GM23338 (cell line): ENCODE data around the gene MAST3. TPM values are rescaled to one million over a fixed set of nuclear protein-coding genes. Genes with fewer than 3 reads are reported as not detected.

ENCODE experiments used
- ATAC-seq: fragments of 200-7000 bp; cut with Tn5 transposase; 3 replicates; pipeline ENCODE4 v1.9.1; 2020
- DNase-seq: peaks from one replicate; pipeline ENCODE4 v3.0.0-alpha.2; 2015; ENCODE audit warnings: low spot score
- H2AFZ ChIP-seq: fragments of 200-600 bp; sonication (generic); 2 replicates; pipeline ENCODE4 v1.8.0; 2016; ENCODE audit warnings: antibody characterized with exemption, mild to moderate bottlenecking, moderate library complexity
- H3F3A ChIP-seq: fragments of 200-600 bp; sonication (generic); replicated peaks from 2 replicates; pipeline ENCODE4 v1.8.0; 2017; ENCODE audit warnings: antibody characterized with exemption, mixed run types, low read depth
- H3K27ac ChIP-seq: fragments of 200-600 bp; sonication (generic); 2 replicates; pipeline ENCODE4 v1.6.1; 2016; ENCODE audit warnings: low read depth
- H3K27me3 ChIP-seq: fragments of 200-600 bp; sonication (generic); 2 replicates; pipeline ENCODE4 v1.8.0; 2016; ENCODE audit warnings: mild to moderate bottlenecking, mixed run types, moderate library complexity; ENCODE audit not compliant: insufficient read depth
- H3K36me3 ChIP-seq: fragments of 200-600 bp; sonication (generic); 2 replicates; pipeline ENCODE4 v1.8.0; 2016; ENCODE audit warnings: mild to moderate bottlenecking; ENCODE audit not compliant: insufficient read depth
- H3K4me1 ChIP-seq: fragments of 200-600 bp; sonication (generic); 2 replicates; pipeline ENCODE4 v1.8.0; 2016; ENCODE audit warnings: mild to moderate bottlenecking, moderate library complexity; ENCODE audit not compliant: insufficient read depth
- H3K4me2 ChIP-seq: fragments of 200-600 bp; sonication (generic); 2 replicates; pipeline ENCODE4 v1.7.1; 2017; ENCODE audit warnings: mixed run types
- H3K4me3 ChIP-seq: fragments of 200-600 bp; sonication (generic); 2 replicates; pipeline ENCODE4 v1.6.1; 2016; ENCODE audit warnings: mixed run types
- H3K79me2 ChIP-seq: fragments of 200-600 bp; sonication (generic); replicated peaks from 2 replicates; pipeline ENCODE4 v1.8.0; 2017; ENCODE audit warnings: mild to moderate bottlenecking; ENCODE audit not compliant: insufficient read depth
- H3K9me2 ChIP-seq: fragments of 200-600 bp; sonication (generic); 2 replicates; pipeline ENCODE4 v1.8.0; 2017; ENCODE audit not compliant: insufficient read depth
- H4K20me1 ChIP-seq: fragments of 200-600 bp; sonication (generic); replicated peaks from 2 replicates; pipeline ENCODE4 v1.8.0; 2017; ENCODE audit warnings: mild to moderate bottlenecking; ENCODE audit not compliant: insufficient read depth
- H3K27ac Mint-ChIP-seq: 2 replicates; pipeline ENCODE4 v1.8.0; 2020; ENCODE audit warnings: inconsistent platforms, mild to moderate bottlenecking, moderate library complexity, mixed read lengths
- H3K27me3 Mint-ChIP-seq: 3 replicates; pipeline ENCODE4 v1.8.0; 2022; ENCODE audit warnings: low read depth, mild to moderate bottlenecking, moderate library complexity, mixed read lengths, inconsistent platforms; ENCODE audit not compliant: insufficient read depth, poor library complexity
- H3K36me3 Mint-ChIP-seq: 3 replicates; pipeline ENCODE4 v1.8.0; 2021; ENCODE audit warnings: low read depth, mild to moderate bottlenecking, inconsistent platforms, moderate library complexity, mixed read lengths
- H3K4me1 Mint-ChIP-seq: 3 replicates; pipeline ENCODE4 v1.8.0; 2020; ENCODE audit warnings: mild to moderate bottlenecking, inconsistent platforms, mixed read lengths
- H3K4me3 Mint-ChIP-seq: 3 replicates; pipeline ENCODE4 v1.8.0; 2021; ENCODE audit warnings: moderate library complexity, mild to moderate bottlenecking, inconsistent platforms, mixed read lengths
- H3K9me3 Mint-ChIP-seq: 3 replicates; pipeline ENCODE4 v1.8.0; 2020; ENCODE audit warnings: moderate library complexity, mild to moderate bottlenecking, inconsistent platforms, mixed read lengths
- CREB1 ChIP-seq: fragments of 250-450 bp; sonication (Bioruptor Pico); IDR thresholded peaks from 2 replicates; pipeline ENCODE4 v1.5.0; 2020; ENCODE audit warnings: low read depth, mild to moderate bottlenecking, moderate library complexity
- EZH2 ChIP-seq: fragments of 200-600 bp; sonication (generic); IDR thresholded peaks from one replicate; pipeline ENCODE4 v1.8.0; 2017; ENCODE audit warnings: antibody characterized with exemption, mild to moderate bottlenecking, low read depth; ENCODE audit not compliant: unreplicated experiment
- EZH2phosphoT487 ChIP-seq: fragments of 200-600 bp; sonication (generic); IDR thresholded peaks from one replicate; pipeline ENCODE4 v1.8.1; 2018; ENCODE audit warnings: antibody characterized with exemption; ENCODE audit not compliant: unreplicated experiment
- JUNB ChIP-seq: IDR thresholded peaks from one replicate; pipeline ENCODE4 v1.6.1; 2016; ENCODE audit warnings: antibody characterized with exemption; ENCODE audit not compliant: unreplicated experiment
- NANOG ChIP-seq: IDR thresholded peaks from 2 replicates; pipeline ENCODE4 v1.6.1; 2016; ENCODE audit warnings: antibody characterized with exemption, borderline replicate concordance
- POLR2AphosphoS5 ChIP-seq: IDR thresholded peaks from 2 replicates; pipeline ENCODE4 v1.6.1; 2016; ENCODE audit warnings: antibody characterized with exemption, low read depth
- STAT1 ChIP-seq: IDR thresholded peaks from one replicate; pipeline ENCODE4 v1.6.1; 2016; ENCODE audit warnings: antibody characterized with exemption; ENCODE audit not compliant: unreplicated experiment
- ZNF114 ChIP-seq: fragments of 250-450 bp; sonication (Bioruptor Pico); IDR thresholded peaks from 2 replicates; pipeline ENCODE4 v1.5.0; 2020; ENCODE audit warnings: mild to moderate bottlenecking, moderate library complexity
- ZNF331 ChIP-seq: fragments of 250-450 bp; sonication (Bioruptor Pico); IDR thresholded peaks from 2 replicates; pipeline ENCODE4 v1.5.0; 2020; ENCODE audit warnings: low read depth, mild to moderate bottlenecking, moderate library complexity
- polyA plus RNA-seq: library from polyadenylated mRNA; unstranded; fragments of >200 nt; fragmentation: Nextera tagmentation; extraction: Ambion mirVana; gene quantifications from 2 replicates; pipeline ENCODE4 v1.2.1, GENCODE V29; 2016
- total RNA-seq: library from RNA; depleted of rRNA; stranded (reverse); fragments of >200 nt; shearing (Covaris generic); gene quantifications from 2 replicates; pipeline ENCODE4 v1.2.3, GENCODE V29; 2014
- TF ChIP-seq, protein P1 (sequence below): IDR thresholded peaks from one replicate; pipeline ENCODE4 v1.6.1; 2018; ENCODE audit warnings: antibody characterized with exemption; ENCODE audit not compliant: unreplicated experiment
- TF ChIP-seq, protein P2 (sequence below), 2 experiments: fragments of 200-600 bp in 1 of 2; sonication (generic) in 1 of 2; conservative IDR thresholded peaks; 2 replicates each; pipeline versions ENCODE4 v1.5.1 to v1.6.1; 2016 to 2017; ENCODE audit warnings: antibody characterized with exemption in 2 of 2, low read depth in 2 of 2, mild to moderate bottlenecking in 2 of 2, moderate library complexity in 1 of 2
- TF ChIP-seq, protein P3 (sequence below): IDR thresholded peaks from 2 replicates; pipeline ENCODE4 v1.6.1; 2016; ENCODE audit warnings: antibody characterized with exemption

The MAST3 gene
- total and polyA plus RNA-seq, 2 experiments from 2014 or later: 5.6 to 8.8 TPM

DNA sequence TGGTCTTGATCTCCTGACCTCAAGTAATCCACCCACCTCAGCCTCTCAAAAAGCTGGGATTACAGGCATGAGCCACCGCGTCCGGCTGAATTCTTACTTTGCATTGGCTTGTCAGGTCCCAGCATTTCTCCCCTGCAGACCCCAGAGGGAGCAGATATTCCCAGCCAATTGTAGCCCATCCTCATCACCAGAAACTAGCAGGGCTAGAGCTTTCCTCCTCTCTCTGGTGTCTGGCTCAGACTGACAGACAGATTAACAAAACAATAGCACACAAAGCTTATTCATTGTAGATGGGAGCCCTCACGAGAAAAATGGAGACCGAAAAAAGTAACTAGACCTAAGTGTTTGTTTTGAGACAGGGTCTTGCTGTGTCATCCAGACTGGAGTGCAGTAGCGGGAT lies 88.0 kb downstream of the MAST3 start (continued):
- TF ChIP-seq, protein P1, sequence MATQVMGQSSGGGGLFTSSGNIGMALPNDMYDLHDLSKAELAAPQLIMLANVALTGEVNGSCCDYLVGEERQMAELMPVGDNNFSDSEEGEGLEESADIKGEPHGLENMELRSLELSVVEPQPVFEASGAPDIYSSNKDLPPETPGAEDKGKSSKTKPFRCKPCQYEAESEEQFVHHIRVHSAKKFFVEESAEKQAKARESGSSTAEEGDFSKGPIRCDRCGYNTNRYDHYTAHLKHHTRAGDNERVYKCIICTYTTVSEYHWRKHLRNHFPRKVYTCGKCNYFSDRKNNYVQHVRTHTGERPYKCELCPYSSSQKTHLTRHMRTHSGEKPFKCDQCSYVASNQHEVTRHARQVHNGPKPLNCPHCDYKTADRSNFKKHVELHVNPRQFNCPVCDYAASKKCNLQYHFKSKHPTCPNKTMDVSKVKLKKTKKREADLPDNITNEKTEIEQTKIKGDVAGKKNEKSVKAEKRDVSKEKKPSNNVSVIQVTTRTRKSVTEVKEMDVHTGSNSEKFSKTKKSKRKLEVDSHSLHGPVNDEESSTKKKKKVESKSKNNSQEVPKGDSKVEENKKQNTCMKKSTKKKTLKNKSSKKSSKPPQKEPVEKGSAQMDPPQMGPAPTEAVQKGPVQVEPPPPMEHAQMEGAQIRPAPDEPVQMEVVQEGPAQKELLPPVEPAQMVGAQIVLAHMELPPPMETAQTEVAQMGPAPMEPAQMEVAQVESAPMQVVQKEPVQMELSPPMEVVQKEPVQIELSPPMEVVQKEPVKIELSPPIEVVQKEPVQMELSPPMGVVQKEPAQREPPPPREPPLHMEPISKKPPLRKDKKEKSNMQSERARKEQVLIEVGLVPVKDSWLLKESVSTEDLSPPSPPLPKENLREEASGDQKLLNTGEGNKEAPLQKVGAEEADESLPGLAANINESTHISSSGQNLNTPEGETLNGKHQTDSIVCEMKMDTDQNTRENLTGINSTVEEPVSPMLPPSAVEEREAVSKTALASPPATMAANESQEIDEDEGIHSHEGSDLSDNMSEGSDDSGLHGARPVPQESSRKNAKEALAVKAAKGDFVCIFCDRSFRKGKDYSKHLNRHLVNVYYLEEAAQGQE: no peak
- TF ChIP-seq, protein P2, sequence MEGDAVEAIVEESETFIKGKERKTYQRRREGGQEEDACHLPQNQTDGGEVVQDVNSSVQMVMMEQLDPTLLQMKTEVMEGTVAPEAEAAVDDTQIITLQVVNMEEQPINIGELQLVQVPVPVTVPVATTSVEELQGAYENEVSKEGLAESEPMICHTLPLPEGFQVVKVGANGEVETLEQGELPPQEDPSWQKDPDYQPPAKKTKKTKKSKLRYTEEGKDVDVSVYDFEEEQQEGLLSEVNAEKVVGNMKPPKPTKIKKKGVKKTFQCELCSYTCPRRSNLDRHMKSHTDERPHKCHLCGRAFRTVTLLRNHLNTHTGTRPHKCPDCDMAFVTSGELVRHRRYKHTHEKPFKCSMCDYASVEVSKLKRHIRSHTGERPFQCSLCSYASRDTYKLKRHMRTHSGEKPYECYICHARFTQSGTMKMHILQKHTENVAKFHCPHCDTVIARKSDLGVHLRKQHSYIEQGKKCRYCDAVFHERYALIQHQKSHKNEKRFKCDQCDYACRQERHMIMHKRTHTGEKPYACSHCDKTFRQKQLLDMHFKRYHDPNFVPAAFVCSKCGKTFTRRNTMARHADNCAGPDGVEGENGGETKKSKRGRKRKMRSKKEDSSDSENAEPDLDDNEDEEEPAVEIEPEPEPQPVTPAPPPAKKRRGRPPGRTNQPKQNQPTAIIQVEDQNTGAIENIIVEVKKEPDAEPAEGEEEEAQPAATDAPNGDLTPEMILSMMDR (conservative IDR thresholded peaks at IDR 0.05; ENCODE audit: low read depth in 2 of 2): no peak
- no peak for TF ChIP-seq ZNF331
- TF ChIP-seq CREB1 (CRISPR knock-in tag): no peak

DNA sequence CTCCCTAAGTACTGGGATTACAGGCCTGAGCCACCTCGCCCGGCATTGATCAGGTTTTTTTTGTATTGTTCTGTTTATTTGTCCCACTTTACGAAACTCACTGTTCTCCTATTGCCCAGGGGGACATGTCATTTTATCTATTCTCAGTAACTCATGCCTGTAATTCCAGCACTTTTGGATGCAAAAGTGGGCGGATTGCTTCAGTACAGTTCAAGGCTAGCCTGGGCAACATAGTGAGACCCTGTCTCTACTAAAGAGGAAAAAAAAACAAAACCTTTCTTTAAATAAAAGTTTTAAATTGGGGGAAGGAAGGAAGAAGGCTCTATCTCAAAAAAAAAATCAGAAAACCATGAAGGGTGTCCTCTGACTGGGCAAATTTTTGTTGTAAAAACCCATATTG lies 92.7 kb downstream of the MAST3 start:
- no peak overlapping the region for H3K27ac ChIP-seq
- Mint-ChIP-seq H3K27ac (no peak overlapping the region), H3K27me3 (peaks cover 18% of the 10 kb centered on the region), H3K36me3 (peaks cover 4% of the 10 kb centered on the region; the same call in 2 of the 3 replicates), H3K9me3 (peaks cover 4% of the 10 kb centered on the region; the same call in 1 of the 3 replicates), H3K4me1 (peaks cover 21% of the 10 kb centered on the region; the same call in 2 of the 3 replicates), H3K4me3 (no peak overlapping the region)
- peaks cover 14% of the 10 kb centered on the region for H4K20me1 ChIP-seq
- peaks cover 26% of the 10 kb centered on the region; the same call in 1 of the 2 replicates for H3F3A ChIP-seq
- H3K4me3 ChIP-seq: no peak overlapping the region
- TF ChIP-seq STAT1 (no peak), EZH2phosphoT487 (no peak), EZH2 (no peak), ZNF114 (CRISPR knock-in tag) (no peak), JUNB (no peak), CREB1 (CRISPR knock-in tag) (no peak), NANOG (no peak), ZNF331 (no peak), POLR2AphosphoS5 (no peak)
- TF ChIP-seq, protein P3, sequence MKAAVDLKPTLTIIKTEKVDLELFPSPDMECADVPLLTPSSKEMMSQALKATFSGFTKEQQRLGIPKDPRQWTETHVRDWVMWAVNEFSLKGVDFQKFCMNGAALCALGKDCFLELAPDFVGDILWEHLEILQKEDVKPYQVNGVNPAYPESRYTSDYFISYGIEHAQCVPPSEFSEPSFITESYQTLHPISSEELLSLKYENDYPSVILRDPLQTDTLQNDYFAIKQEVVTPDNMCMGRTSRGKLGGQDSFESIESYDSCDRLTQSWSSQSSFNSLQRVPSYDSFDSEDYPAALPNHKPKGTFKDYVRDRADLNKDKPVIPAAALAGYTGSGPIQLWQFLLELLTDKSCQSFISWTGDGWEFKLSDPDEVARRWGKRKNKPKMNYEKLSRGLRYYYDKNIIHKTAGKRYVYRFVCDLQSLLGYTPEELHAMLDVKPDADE: no peak
- TF ChIP-seq, protein P2 (conservative IDR thresholded peaks at IDR 0.05; ENCODE audit: low read depth in 2 of 2): no peak
- H3K4me2 ChIP-seq: no peak overlapping the region
- no peaks in the 10 kb centered on the region for H3K9me2 ChIP-seq
- ATAC-seq (no peak), DNase-seq (no peak)
- H3K36me3 ChIP-seq: no peaks in the 10 kb centered on the region
- H3K27me3 ChIP-seq: no peaks in the 10 kb centered on the region
- H3K4me1 ChIP-seq: peaks cover 11% of the 10 kb centered on the region; the same call in 1 of the 2 replicates
- H3K79me2 ChIP-seq: peaks cover 6% of the 10 kb centered on the region
- H2AFZ ChIP-seq: peak overlapping the region; percentile 69; the same call in 1 of the 2 replicates
